Muscle layer of duodenum (tissue), 2 donors: Measurements from ENCODE around the gene CCT7.
"Not testable (repeated sequence)": the region's sequence is repeated elsewhere in the genome, so short reads cannot be mapped to it uniquely, and the experiment has no call there.

Experiments
- H3K27ac ChIP-seq: one replicate; pipeline ENCODE4 v1.7.0; 2013; ENCODE audit warnings: mild to moderate bottlenecking, low read length
- H3K27me3 ChIP-seq: one replicate; pipeline ENCODE4 v1.7.0; 2013; ENCODE audit warnings: low read depth, mild to moderate bottlenecking, control low read depth, low read length
- H3K36me3 ChIP-seq, 2 donors: one replicate each; pipeline ENCODE4 v1.7.0; 2013; ENCODE audit warnings: low read length in 2 of 2, control low read depth in 1 of 2, mild to moderate bottlenecking in 1 of 2; ENCODE audit not compliant: insufficient read depth in 2 of 2, control insufficient read depth in 1 of 2
- H3K4me1 ChIP-seq, 2 donors: one replicate each; pipeline ENCODE4 v1.7.0; 2013; ENCODE audit warnings: low read length in 2 of 2, mild to moderate bottlenecking in 2 of 2, control low read depth in 1 of 2, moderate library complexity in 1 of 2; ENCODE audit not compliant: insufficient read depth in 2 of 2, control insufficient read depth in 1 of 2
- H3K4me3 ChIP-seq, 2 donors: one replicate each; pipeline ENCODE4 v1.7.0; 2013; ENCODE audit warnings: low read length in 2 of 2, low read depth in 1 of 2, mild to moderate bottlenecking in 1 of 2
- H3K9me3 ChIP-seq, 2 donors: one replicate each; pipeline ENCODE4 v1.7.0; 2013; ENCODE audit warnings: low read length in 2 of 2, control low read depth in 1 of 2, mild to moderate bottlenecking in 1 of 2; ENCODE audit not compliant: control insufficient read depth in 1 of 2
- donor health status: healthy.

Gene CCT7

GRCh38 chr2:73257021-73257420 is 22.9 kb downstream of the CCT7 start:
- no peak overlapping the region for H3K27ac ChIP-seq
- no peak overlapping the region for H3K4me3 ChIP-seq
- H3K27me3 ChIP-seq, result no peaks in the 10 kb centered on the region
- H3K9me3 ChIP-seq, result no peaks in the 10 kb centered on the region
- peaks cover 23 to 24% of the 10 kb centered on the region in 2 donors for H3K36me3 ChIP-seq
- H3K4me1 ChIP-seq, result no peaks in the 10 kb centered on the region

GRCh38 chr2:73257425-73258125 is 23.5 kb downstream of the CCT7 start:
- H3K27me3 ChIP-seq, result no peaks in the 10 kb centered on the region
- H3K4me3 ChIP-seq, result no peak overlapping the region
- no peaks in the 10 kb centered on the region for H3K4me1 ChIP-seq
- peaks cover 20 to 23% of the 10 kb centered on the region in 2 donors for H3K36me3 ChIP-seq
- H3K27ac ChIP-seq, result no peak overlapping the region
- no peaks in the 10 kb centered on the region for H3K9me3 ChIP-seq

GRCh38 chr2:73258186-73258912 is 24.2 kb downstream of the CCT7 start:
- Histone ChIP-seq H3K36me3 (peaks cover 12 to 16% of the 10 kb centered on the region in 2 donors), H3K27ac (no peak overlapping the region), H3K4me1 (no peaks in the 10 kb centered on the region), H3K4me3 (no peak overlapping the region), H3K9me3 (no peaks in the 10 kb centered on the region), H3K27me3 (no peaks in the 10 kb centered on the region)

GRCh38 chr2:73258913-73259215 is 24.8 kb downstream of the CCT7 start:
- Histone ChIP-seq H3K36me3 (peaks cover 7 to 12% of the 10 kb centered on the region in 2 donors), H3K27me3 (no peaks in the 10 kb centered on the region), H3K4me3 (no peak overlapping the region), H3K4me1 (no peaks in the 10 kb centered on the region), H3K9me3 (no peaks in the 10 kb centered on the region), H3K27ac (no peak overlapping the region)

GRCh38 chr2:73259276-73259675 is 25.2 kb downstream of the CCT7 start:
- Histone ChIP-seq H3K36me3 (peaks cover 3 to 8% of the 10 kb centered on the region in 2 donors), H3K27ac (no peak overlapping the region), H3K9me3 (no peaks in the 10 kb centered on the region)

GRCh38 chr2:73259704-73260337 is 25.7 kb downstream of the CCT7 start:
- no peaks in the 10 kb centered on the region for H3K9me3 ChIP-seq
- H3K4me3 ChIP-seq, result no peak overlapping the region
- no peak overlapping the region for H3K27ac ChIP-seq
- peaks cover 0 to 2% of the 10 kb centered on the region in 2 donors for H3K36me3 ChIP-seq
- H3K27me3 ChIP-seq, result no peaks in the 10 kb centered on the region
- no peaks in the 10 kb centered on the region for H3K4me1 ChIP-seq

More at GRCh38 chr2:73259276-73259675, 25.2 kb downstream of the CCT7 start:
- Histone ChIP-seq H3K27me3 (no peaks in the 10 kb centered on the region), H3K4me1 (no peaks in the 10 kb centered on the region), H3K4me3 (no peak overlapping the region)

GRCh38 chr2:73260338-73260984 is 26.4 kb downstream of the CCT7 start:
- Histone ChIP-seq H3K4me1 (no peaks in the 10 kb centered on the region), H3K9me3 (no peaks in the 10 kb centered on the region), H3K4me3 (no peak overlapping the region), H3K36me3 (no peaks in the 10 kb centered on the region), H3K27me3 (no peaks in the 10 kb centered on the region), H3K27ac (no peak overlapping the region)

- H3K4me3 ChIP-seq, result no peak overlapping the region
- no peaks in the 10 kb centered on the region for H3K9me3 ChIP-seq
- no peaks in the 10 kb centered on the region for H3K27me3 ChIP-seq
- no peak overlapping the region for H3K27ac ChIP-seq
- H3K36me3 ChIP-seq, result no peaks in the 10 kb centered on the region
- no peaks in the 10 kb centered on the region for H3K4me1 ChIP-seq
Observed at GRCh38 chr2:73262108-73262651, 28.1 kb downstream of the CCT7 start.

GRCh38 chr2:73262691-73263429 is 28.8 kb downstream of the CCT7 start:
- not testable (repeated sequence) for H3K9me3 ChIP-seq, H3K27me3 ChIP-seq, H3K27ac ChIP-seq, H3K4me3 ChIP-seq, H3K4me1 ChIP-seq, H3K36me3 ChIP-seq

- no peaks in the 10 kb centered on the region for H3K36me3 ChIP-seq
- no peak overlapping the region for H3K27ac ChIP-seq
- H3K9me3 ChIP-seq, result no peaks in the 10 kb centered on the region
- H3K27me3 ChIP-seq, result peaks cover 8% of the 10 kb centered on the region
- H3K4me1 ChIP-seq, result peaks cover 0 to 5% of the 10 kb centered on the region in 2 donors
- no peak overlapping the region for H3K4me3 ChIP-seq
Observed at GRCh38 chr2:73263540-73264331, 29.6 kb downstream of the CCT7 start.
